Caco-2 (cell line): ENCODE results near the gene NEU1. TPM values are rescaled to one million over a fixed set of nuclear protein-coding genes. Genes with fewer than 3 reads are reported as not detected.

ENCODE experiments used
- BruUV-seq: library from RNA; stranded (reverse); fragments of 400-500 nt; replicated peaks from 2 replicates; lab custom pipeline; 2021; lab: Mats Ljungman, UMichigan
- CTCF ChIA-PET: fragments of 300-600 bp; sonication (Branson Sonifier 250); formaldehyde crosslinking; loops from one replicate; lab custom pipeline; 2022; ENCODE audit warnings: antibody characterized with exemption; lab: Charles Lee
- POLR2A ChIA-PET: fragments of 300-600 bp; sonication (Branson Sonifier 250); formaldehyde crosslinking; loops from one replicate; lab custom pipeline; 2022; ENCODE audit warnings: antibody characterized with exemption; lab: Charles Lee
- DNase-seq, 2 experiments: peaks; one replicate each; pipeline versions ENCODE4 v3.0.0 to v3.0.0-alpha.2; 2020 to 2022
- H3K27me3 ChIP-seq: replicated peaks from 2 replicates; pipeline ENCODE4 v1.6.0; 2011; ENCODE audit warnings: low read length; ENCODE audit not compliant: control insufficient read depth, insufficient read depth
- H3K36me3 ChIP-seq: 2 replicates; pipeline ENCODE4 v1.5.1; 2011; ENCODE audit warnings: low read length; ENCODE audit not compliant: control insufficient read depth, insufficient read depth
- H3K4me1 ChIP-seq: fragments of 250-450 bp; sonication (Bioruptor Pico); 2 replicates; pipeline ENCODE4 v1.5.1; 2020; ENCODE audit warnings: mild to moderate bottlenecking
- H3K4me3 ChIP-seq: 2 replicates; pipeline ENCODE4 v1.5.1; 2011; ENCODE audit warnings: low read depth, mild to moderate bottlenecking, control low read depth, low read length
- H3K9me3 ChIP-seq: fragments of 250-450 bp; sonication (Bioruptor Pico); 2 replicates; pipeline ENCODE4 v1.5.1; 2020; ENCODE audit warnings: mild to moderate bottlenecking, moderate library complexity
- H3K27ac Mint-ChIP-seq: one replicate; pipeline ENCODE4 v1.8.0; 2022; ENCODE audit warnings: mixed read lengths; ENCODE audit not compliant: unreplicated experiment
- H3K27me3 Mint-ChIP-seq: one replicate; pipeline ENCODE4 v1.8.0; 2022; ENCODE audit warnings: mixed read lengths; ENCODE audit not compliant: insufficient read depth, unreplicated experiment
- H3K36me3 Mint-ChIP-seq: one replicate; pipeline ENCODE4 v1.8.0; 2022; ENCODE audit warnings: mild to moderate bottlenecking, mixed read lengths; ENCODE audit not compliant: insufficient read depth, unreplicated experiment
- H3K4me1 Mint-ChIP-seq: one replicate; pipeline ENCODE4 v1.8.0; 2022; ENCODE audit warnings: low read depth, mixed read lengths; ENCODE audit not compliant: unreplicated experiment
- H3K4me3 Mint-ChIP-seq: one replicate; pipeline ENCODE4 v1.8.0; 2022; ENCODE audit warnings: mild to moderate bottlenecking, moderate library complexity, mixed read lengths; ENCODE audit not compliant: unreplicated experiment
- H3K9me3 Mint-ChIP-seq: one replicate; pipeline ENCODE4 v1.8.0; 2022; ENCODE audit warnings: mixed read lengths; ENCODE audit not compliant: unreplicated experiment
- CTCF ChIP-seq, 2 experiments: fragments of 200-600 bp in 1 of 2; IDR thresholded peaks; 1 replicate in 1 of 2; 2 replicates in 1 of 2; pipeline versions ENCODE4 v1.5.1 to v1.8.0; 2011 to 2022; ENCODE audit warnings: antibody characterized with exemption in 1 of 2, control low read depth in 1 of 2, inconsistent platforms in 1 of 2, low read depth in 1 of 2, low read length in 1 of 2, mild to moderate bottlenecking in 1 of 2, moderate library complexity in 1 of 2; ENCODE audit not compliant: insufficient read depth in 1 of 2, severe bottlenecking in 1 of 2, unreplicated experiment in 1 of 2
- intact Hi-C: fragments of 100-400 bp; cut with micrococcal nuclease; formaldehyde crosslinking; loops from one replicate; pipeline ENCODE4 v1.10.0; 2022; ENCODE audit not compliant: unreplicated experiment
- total RNA-seq: library from RNA; stranded (reverse); gene quantifications from 2 replicates; pipeline ENCODE4 v1.2.3, GENCODE V29; 2022

Gene NEU1
- total RNA-seq, 1 experiment from 2014 or later: 176 TPM

DNA sequence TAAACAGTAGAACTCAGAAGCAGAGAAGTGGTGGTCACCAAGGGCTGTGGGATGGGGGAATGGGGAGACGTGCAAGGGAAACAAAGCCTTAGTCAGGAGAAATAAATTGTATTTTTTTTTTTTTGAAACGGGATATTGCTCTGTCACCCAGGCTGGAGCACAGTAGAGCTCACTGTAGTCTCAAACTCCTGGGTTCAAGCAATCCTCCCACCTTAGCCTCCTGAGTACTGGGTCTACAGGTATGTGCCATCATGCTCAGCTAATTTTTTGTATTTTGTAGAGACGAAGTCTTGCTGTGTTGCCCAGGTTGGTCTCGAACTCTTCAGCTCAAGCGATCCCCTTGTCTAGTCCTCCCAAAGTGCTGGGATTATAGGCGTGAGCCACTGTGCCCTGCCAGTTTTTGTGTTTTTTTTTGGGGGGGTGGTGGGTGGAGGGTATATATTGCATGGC lies 31.7 kb downstream of the NEU1 start:
- DNase-seq: no peak
- intact Hi-C loops: loop anchor here (1.0 kb wide), 3 partner anchors 59 to 151 kb away; partner anchors contain the start of gene DDAH2
- Mint-ChIP-seq H3K27me3 (no peaks in the 10 kb centered on the region), H3K9me3 (no peaks in the 10 kb centered on the region), H3K4me1 (peaks cover 6% of the 10 kb centered on the region), H3K36me3 (peaks cover 44% of the 10 kb centered on the region), H3K4me3 (peak overlapping the region; percentile 90), H3K27ac (peak overlapping the region; percentile 81)
- CTCF ChIA-PET: interaction anchor here (0.9 to 2.0 kb wide), 4 partner anchors 16 to 101 kb away, joined by 3 to 9 read pairs (median 6); partner anchors contain the start of genes DDAH2, HSPA1A, HSPA1L and LSM2
- Histone ChIP-seq H3K36me3 (no peaks in the 10 kb centered on the region), H3K9me3 (no peaks in the 10 kb centered on the region), H3K4me3 (peak overlapping the region; percentile 42), H3K4me1 (peaks cover 7% of the 10 kb centered on the region), H3K27me3 (no peaks in the 10 kb centered on the region)
- BruUV-seq: no TSS peak
- POLR2A ChIA-PET: interaction anchor here (0.6 kb wide), 2 partner anchors 18 to 93 kb away, joined by 3 to 6 read pairs; no protein-coding TSS in a partner anchor
- no peak for TF ChIP-seq CTCF (IDR thresholded peaks at IDR 0.05; ENCODE audit: insufficient read depth in 1 of 2, low read depth in 1 of 2, low read length in 1 of 2, severe bottlenecking in 1 of 2, unreplicated experiment in 1 of 2)

DNA sequence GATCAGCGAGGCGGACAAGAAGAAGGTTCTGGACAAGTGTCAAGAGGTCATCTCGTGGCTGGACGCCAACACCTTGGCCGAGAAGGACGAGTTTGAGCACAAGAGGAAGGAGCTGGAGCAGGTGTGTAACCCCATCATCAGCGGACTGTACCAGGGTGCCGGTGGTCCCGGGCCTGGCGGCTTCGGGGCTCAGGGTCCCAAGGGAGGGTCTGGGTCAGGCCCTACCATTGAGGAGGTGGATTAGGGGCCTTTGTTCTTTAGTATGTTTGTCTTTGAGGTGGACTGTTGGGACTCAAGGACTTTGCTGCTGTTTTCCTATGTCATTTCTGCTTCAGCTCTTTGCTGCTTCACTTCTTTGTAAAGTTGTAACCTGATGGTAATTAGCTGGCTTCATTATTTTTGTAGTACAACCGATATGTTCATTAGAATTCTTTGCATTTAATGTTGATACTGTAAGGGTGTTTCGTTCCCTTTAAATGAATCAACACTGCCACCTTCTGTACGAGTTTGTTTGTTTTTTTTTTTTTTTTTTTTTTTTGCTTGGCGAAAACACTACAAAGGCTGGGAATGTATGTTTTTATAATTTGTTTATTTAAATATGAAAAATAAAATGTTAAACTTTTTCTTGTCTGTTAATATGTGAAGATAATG lies 32.9 kb downstream of the NEU1 start:
- H3K36me3 ChIP-seq: no peaks in the 10 kb centered on the region
- no TSS peak for BruUV-seq
- H3K4me1 Mint-ChIP-seq: peaks cover 16% of the 10 kb centered on the region
- DNase-seq: no peak
- no peaks in the 10 kb centered on the region for H3K9me3 Mint-ChIP-seq
- ChIA-PET CTCF (interaction anchor here (0.6 to 2.0 kb wide), 9 partner anchors 15 to 111 kb away, joined by 3 to 13 read pairs (median 3); partner anchors contain the start of genes HSPA1A, HSPA1L, LSM2 and NEU1), POLR2A (interaction anchor here (0.6 to 1.4 kb wide), 4 partner anchors 23 to 1460 kb away, joined by 3 to 5 read pairs (median 4); partner anchors contain the start of genes C6orf47, LSM2, NEU1 and PFDN6)
- H3K9me3 ChIP-seq: no peaks in the 10 kb centered on the region
- H3K4me3 Mint-ChIP-seq: peak overlapping the region; percentile 90
- peak; percentile 21 to 29 for TF ChIP-seq CTCF (IDR thresholded peaks at IDR 0.05; ENCODE audit: insufficient read depth in 1 of 2, low read depth in 1 of 2, low read length in 1 of 2, severe bottlenecking in 1 of 2, unreplicated experiment in 1 of 2)
- H3K4me3 ChIP-seq: peak overlapping the region; percentile 42
- intact Hi-C loops: loop anchor here (1.0 to 5.0 kb wide), 4 partner anchors 57 to 162 kb away; partner anchors contain the start of genes CSNK2B, DDAH2 and LY6G5B
- H3K4me1 ChIP-seq: peaks cover 19% of the 10 kb centered on the region
- H3K36me3 Mint-ChIP-seq: peaks cover 42% of the 10 kb centered on the region
- H3K27ac Mint-ChIP-seq: peak overlapping the region; percentile 81
- H3K27me3 ChIP-seq: no peaks in the 10 kb centered on the region
- no peaks in the 10 kb centered on the region for H3K27me3 Mint-ChIP-seq
